Pons (tissue), 1 donor: ENCODE measurements around the gene CA7.

Source experiments
- DNase-seq: peaks from one replicate; pipeline ENCODE4 v3.0.0-alpha.2; 2016; ENCODE audit warnings: low spot score

The CA7 gene

DNA sequence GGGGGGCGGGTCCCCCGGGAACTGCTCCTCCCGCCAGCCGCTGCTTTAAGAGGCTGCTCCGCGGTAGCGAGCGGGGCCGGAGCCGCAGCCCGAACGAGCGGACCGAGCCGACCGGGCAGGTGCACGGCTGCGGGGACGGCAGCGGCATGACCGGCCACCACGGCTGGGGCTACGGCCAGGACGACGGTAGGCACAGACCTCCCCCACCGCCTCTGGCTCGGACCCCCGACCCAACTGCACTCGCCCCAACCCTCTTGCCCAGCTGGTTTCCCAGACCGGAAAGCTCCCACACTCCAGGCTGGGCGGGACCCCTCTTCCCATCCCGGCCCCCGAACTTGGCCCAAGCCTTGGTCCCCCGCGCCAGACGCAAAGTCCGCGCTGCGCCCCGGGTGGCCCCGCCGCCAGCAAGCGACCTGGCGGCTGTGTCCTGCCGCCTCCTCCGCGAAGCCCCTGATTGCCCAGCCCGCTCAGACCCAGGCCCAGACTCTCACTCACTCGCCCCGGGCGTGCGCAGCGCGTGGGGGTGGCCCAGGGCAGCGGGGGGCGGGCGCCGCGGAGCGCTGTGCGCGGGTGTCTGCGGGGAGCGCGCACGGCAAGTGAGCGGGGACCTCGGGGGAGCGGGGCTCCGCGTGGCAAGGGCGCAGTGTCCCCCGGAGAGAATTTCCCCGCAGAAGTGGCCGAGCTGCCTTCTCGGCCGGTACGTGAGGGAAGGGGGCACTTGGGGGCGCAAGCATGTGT is at the start of gene CA7:
CA7 (plus strand) TSS at position 73 of the 738 bp plus-strand sequence; CDS start at position 147, 74 bp downstream.
- no peak for DNase-seq

DNA sequence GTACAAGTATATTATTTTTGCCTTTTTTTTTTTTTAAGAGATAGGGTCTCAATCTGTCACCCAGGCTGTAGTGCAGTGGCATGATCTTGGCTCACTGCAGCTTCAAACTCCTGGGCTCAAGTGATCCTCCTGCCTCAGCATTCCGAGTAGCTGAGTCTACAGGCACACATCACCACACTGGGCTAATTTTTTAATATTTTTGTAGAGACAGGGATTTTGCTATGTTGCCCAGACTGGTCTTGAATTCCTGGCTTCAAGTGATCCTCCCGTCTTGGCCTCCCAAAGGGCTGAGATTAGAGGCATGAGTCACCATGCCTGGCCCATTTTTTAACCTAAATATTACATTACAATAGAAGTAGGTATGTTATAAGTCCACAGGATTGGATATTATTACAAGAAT is 46.1 kb upstream of the CA7 start:
- no peak for DNase-seq

DNA sequence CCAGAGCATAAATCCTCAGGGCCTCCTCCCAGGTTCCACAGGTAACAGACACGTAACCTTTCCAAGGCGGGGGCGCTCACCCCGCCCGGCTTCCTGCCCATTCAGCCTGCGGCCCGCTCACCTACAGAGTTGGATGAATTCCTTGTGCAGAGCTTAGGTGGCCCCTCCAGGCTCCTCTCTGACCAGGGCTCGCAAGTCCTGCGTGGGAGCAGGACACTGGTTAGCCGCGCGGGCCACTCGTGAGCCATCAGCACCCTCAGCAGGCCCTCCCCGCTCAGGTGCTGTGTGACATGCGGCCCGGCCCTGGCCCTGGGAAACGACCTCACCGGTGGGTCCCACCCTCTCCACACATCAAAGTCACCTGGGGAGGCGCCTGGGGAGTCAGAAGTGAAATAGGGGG is 43.4 kb upstream of the CA7 start:
- no peak for DNase-seq

DNA sequence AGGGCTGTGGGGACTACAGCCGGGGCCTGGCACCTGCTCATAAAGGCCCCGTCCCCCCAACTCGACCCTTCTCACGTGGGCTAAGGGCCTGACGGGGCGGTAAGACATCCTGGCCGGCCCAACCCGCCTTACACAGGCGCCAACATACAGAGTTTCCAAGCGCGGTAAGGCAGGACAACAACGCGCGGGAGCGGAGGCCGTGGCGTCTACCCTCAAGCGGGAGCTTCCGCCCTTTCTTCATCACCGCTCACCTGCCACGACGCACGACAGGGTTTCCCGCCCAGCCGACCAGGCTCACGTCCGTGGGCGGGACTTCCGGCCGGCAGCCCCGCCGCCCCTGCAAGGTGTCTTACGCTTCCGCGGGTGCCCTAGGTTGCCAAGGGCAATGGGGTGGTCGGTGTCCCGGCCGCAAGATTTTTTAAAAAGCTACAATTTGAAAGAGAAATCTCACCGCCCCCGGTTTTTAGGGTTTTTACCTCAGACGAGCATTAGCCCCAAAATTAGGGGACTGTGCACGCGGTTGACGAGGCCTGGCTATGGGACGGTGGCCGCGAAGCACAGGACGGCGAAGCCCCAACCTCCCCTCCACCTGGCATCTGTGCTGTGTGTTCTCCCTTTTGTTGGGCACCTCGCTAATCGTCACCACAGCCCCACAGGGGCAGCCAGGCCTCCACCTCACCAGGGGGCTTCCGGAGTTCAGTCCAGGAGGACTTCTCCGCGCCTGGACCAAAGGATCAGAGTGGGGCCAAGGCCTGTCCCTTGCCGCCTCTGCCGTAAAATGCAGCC is 42.7 kb upstream of the CA7 start, which contains the start of gene TERB1:
TERB1 (minus strand) TSS at position 265 of the 786 bp plus-strand sequence. CDS start 4,786 bp downstream, outside the sequence.
- no peak for DNase-seq

DNA sequence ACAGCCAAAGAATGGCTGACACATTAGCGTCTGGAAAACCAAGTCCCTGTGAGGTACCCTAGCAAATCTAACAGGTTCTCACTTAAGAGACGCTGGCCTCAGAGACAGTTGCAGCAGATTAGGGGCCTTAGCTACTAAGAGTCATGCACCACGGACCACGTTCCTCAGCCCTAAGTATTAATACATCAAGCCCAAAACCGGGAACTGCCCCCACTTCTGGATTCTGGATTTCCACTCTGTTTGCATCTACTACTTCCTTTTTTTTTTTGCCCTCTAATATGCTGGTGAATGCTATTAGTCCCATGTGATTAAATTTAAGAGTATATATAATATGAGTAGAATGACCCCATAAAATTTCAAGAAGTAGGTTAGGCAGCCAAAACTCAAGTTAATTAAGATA is 42.1 kb upstream of the CA7 start:
- no peak for DNase-seq

DNA sequence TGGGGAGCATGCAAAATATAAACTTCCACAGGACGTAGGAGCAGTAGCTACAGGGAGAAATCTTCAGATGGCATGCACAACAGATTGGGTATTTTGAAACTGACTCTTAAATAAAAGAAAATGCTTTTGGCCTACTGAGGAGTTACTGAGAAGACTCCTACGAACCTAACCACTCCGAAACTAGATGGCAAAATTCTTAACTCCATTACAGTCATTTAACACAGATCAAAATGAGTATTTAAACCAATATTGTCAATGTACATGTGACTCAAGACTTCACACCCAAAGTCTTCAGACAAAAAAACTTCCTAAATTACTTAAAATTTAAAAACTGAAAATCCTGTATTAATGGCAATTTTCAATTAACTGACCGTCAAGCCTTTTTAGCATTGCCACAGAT is 34.4 kb upstream of the CA7 start:
- DNase-seq: no peak

DNA sequence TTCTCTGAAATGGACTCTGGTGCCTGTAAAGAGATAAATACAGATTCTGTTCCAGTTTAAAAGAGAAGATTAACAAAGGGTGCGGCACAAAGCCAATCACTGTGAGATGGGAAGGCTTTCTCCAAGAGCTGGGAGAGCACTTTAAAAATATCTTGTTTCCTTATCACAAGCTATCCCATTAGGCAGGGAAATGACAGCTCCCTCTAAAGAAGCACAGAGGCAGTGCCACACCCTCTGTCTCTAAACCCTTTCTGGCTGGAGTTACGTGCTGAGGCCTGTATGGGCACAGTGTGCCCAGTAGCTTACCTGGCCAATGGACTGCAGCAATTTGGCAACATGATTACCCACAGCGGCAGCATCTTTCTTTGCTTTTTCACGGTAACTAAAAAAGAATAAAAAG is 33.8 kb upstream of the CA7 start:
- no peak for DNase-seq

DNA sequence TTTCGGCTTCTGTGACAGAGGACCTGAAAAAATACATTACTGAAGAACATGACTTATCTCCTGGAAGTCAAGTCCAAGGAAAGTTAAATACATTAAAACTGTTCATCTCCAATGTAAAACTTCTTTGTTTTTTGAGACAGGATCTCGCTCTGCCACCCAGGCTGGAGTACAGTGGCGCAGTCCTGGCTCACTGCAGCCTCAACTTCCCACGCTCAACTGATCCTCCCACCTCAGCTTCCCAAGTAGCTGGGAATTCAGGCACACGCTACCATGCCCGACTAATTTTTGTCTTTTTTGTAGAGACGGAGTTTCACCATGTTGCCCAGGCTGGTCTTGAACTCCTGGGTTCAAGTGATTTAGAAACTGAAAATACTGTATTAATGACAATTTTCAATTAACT is 33.2 kb upstream of the CA7 start:
- DNase-seq: no peak

DNA sequence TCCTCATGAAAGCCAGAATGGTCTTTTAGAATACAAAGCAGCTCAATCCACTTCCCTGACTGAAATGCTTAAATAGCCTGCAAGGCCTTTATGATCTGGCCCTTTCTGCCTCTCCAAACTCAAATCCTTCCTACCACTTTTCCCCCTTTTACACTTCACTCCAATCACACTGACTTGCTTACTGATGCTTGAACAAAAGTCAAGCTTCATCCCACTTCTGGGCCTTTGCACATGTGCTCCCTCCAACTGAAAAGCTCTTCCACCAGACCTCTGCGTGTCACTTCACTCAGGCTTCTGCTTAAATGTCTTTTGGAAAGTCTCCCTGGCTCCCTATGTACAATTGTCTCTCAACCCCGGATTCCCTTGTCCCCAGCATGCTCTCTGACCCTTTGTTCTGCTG is 29.5 kb upstream of the CA7 start:
- DNase-seq: no peak

DNA sequence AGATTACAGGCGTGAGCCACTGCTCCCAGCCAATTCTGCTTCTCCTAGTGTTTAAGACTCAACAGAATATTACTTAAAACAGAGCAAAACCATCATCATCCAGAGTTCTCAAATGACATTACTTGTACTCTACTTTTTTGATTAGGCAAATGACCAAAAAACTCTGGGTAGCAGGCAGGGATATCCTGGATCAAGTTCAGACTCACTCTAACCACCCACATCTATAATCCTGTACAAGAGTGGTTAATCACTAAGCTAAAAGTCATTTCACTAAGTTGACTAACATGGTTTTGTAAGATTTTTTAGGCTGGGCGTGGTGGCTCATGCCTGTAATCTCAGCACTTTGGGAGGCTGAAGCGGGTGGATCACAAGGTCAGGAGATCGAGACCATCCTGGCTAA is 20.2 kb upstream of the CA7 start:
- no peak for DNase-seq

DNA sequence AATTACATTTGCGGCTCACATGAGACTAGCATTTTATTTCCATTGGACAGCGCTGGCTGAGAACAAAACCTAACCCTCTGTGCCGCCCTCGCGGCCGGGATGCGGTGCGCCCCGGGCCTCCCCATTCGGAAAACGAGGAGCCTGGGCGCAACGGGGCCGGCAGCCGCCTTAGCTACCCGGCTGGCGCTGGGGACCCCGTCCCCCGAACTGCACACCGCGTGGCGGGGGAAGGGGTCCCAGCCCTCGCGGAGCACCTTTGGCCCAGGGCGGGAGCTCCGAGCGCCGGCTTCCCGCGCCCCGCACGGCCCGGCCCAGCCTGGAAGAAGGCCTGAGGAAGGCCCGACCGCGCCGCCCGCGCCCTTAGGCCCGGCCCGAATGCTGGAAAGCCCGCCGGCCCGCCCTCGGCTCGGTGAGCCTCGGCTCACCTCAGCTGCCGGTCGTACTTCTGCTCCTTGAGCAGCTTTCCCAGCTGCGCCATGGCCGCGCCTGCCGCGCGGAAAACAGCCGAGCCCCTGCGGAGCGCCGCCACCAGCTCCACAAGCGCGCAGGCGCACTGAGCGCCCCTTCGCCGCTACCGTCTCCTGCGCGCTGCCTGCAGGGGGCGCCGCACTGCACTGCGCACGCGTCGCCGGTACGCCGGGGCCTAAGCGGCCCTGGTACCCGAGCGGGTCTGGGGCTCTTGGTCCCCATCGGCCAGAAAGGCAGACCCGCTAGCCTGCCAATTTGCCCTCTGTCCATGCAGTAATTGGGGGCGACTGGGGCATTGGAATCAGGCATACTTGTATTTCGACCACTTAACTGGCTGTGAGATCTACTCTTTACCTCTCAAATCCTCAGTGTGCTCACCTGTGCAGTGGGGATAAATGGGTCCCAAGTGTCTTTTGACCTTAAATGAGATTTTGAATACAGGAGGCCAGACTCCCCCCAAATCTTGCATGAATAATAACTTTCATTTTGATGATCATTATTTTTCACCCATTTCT is 13.5 kb upstream of the CA7 start, which contains the start of gene NAE1:
NAE1 (minus strand) TSS at position 555 of the 983 bp plus-strand sequence; CDS start at position 478, 77 bp downstream.
- DNase-seq: peak; percentile 83

DNA sequence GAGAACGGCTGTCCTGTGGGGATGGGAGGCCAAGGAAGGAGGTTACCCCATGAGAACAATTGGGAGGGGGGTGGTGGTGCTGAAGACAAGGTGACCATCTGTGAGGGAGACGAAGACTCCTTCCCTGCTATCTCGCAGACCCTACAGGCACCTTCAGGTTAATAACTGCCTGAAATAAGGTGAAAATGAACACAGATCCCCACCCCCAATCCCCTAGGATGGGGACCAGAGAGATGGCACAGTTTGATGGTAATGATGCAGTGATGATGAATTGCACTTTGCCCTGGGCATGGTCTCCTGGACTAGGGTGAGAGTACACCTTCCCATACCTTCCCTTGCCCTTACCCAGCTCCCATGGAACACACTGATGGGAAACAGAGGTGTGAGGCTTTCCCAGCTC is 12.0 kb upstream of the CA7 start:
- no peak for DNase-seq

DNA sequence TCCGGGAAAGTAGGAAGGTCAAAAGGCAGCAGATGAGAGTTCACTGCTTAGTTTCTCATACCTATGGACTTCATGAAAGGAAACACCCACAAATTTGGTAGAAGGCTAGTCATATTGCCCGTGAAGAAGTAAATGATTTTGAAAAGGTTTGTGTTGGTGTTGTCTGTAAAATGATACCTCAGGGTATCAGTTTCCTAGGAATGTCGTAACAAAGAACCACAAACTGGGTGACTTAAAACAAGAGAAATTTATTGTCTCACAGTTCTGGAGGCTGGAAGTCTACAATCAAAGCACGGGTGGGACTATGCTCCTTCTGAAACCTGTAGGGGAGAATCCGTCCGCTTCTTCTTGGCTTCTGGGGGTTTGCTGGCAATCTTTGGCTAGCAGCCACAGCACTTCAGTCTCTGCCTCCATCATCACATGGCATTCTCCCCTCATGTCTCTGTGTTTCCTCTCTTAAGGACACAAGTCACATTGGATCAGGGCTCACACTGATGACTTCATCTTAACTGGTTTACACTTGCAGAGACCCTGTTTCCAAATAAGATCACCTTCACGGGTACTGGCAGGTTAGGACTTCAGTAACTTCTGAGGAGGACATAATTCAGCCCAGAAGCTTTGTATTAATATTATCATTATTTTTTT is 11.4 kb upstream of the CA7 start:
- DNase-seq: no peak

DNA sequence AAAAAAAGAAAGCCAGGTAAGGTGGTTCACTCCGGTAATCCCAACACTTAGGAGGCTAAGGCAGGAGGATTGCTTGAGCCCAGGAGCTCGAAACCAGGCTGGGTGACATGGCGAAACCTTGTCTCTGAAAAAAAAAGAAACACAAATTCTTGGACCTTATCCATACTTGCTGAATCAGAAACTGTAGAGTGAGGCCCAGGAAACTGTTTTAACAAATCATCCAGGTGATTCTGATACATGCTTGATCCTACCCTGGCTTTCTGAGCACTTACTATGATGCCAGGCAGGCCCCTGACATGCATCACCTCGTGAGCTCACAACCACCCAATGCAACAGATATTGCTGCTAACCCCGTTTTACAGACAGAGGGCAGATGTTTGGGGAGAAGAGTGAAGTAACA is 9.5 kb upstream of the CA7 start:
- DNase-seq: no peak

DNA sequence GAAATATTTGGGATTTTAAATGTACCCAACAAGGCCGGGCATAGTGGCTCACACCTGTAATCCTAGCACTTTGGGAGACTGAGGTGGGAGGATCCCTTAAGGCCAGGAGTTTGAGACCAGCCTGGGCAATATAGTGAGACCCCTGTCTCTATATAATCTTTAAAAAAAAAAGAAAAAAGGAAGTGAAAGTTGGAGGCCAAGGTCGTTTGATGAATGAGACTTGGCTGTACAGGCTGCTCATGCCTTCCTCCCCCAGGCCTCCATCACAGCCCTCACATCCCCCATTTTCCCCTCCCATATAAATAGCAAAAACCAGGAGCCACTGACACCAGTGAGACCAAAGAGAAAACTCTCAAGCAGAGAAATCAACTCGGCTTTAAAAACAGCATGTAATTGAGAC is 3.3 kb upstream of the CA7 start:
- DNase-seq: no peak

DNA sequence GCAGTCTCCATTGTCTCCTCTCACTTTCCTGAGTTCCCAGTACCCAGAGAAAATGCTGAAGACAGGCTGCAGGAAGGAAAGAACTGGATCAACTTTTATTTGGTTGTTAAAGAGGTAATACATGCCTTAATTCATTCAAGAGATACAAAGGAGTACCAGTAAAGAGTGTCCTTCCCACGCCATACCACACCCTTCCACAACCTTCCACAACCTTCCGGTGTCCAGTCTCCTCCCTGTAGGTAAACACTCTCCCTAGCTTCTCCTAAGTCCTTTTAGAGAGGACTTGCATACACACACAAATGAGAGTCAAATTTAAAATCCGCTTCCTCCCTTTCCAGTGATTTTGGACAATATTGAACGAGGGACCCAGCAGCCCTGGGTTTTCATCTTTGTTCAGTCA is 2.8 kb upstream of the CA7 start:
- DNase-seq: no peak

DNA sequence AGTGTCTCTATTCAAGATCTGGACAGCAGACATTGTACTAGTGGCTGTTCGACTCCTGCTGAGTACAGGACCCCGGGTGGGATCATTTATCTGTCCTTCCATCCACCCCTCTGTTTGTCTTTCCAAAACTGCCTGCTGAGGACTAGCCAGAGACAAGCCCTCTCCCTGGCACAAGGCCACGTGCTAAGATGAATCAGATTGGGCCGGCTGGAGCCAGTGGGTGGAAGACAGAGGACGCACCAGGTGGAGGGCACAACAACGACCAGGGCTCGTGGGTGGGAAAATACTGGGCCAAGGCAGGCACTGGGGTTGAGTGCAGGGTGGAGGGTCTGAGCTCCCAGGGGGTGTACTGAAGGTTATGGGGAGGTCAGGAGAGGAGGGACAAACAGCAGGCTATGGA is 1.4 kb upstream of the CA7 start:
- no peak for DNase-seq

DNA sequence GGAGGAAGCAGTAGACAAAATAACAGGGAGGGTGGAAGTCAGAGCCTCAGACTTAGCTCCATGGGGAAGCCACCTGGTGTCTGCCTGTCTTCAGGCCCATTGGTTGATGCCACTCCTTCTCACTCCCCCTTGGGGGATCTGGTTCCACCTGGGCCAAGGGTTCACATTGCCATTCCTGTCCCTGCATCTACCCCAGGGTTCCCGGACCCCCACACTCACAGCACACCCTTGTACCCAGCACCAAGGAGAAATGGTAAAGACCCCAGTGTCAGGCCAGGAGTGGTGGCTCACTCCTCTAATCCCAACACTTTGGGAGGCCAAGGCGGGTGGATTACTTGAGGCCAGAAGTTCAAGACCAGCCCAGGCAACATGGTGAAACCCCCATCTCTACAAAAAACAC is 1.0 kb upstream of the CA7 start:
- DNase-seq: no peak

DNA sequence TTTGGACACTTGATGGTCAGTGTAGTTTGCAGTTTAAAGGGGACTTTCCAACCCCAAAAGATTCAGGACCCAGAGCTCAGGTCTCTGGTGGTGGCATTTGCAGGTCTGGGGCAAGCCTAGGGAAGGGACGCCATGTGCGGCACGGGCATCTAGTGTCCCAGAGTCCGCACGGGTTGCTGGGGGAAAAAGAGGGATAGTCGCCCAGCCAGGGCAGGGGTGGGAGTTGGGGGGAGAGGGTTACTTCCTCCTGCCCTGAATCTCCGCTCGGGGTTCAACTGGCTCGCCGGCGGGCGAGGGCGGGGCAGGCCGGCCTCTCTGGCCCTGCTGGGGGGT is 239 bp upstream of the CA7 start:
- DNase-seq: no peak

DNA sequence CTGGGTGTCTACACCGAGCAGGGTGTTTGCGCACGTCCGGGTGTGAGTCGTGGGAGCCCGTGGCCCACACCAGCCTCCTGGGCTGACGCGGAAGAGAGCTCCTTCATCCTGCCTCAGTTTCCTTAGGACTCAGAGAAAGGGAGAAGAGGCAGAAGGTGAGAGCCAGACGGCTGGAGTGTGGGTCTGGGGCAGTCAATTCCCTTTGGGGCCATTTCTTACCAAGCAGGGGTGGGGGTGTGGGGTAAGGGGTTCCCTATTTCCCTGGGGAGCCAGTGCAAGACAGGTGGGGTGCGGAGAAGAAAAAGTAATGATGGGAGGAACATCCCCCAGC is 831 bp downstream of the CA7 start:
- DNase-seq: no peak

DNA sequence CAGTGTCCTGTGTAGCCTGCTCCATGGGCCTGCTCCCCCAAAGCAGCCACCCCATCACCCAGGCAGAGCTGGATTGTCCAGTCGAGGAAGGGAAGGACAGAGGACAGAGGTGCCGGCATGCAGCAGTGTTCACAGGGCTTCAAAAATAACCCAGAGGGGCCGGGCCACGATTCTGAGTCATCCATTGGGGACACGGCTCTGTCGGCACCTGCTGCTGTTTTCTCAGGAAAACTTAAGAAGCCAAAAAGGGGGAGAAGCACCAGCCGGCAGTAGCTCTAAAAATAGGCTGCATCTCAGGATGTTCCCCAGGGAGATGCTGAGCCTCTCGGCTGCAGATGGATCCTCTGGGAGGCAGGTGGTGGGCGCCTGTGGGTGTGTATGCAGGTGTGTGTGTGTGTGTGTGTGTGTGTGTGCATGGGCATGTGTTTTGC is 1.6 kb downstream of the CA7 start:
- DNase-seq: no peak

DNA sequence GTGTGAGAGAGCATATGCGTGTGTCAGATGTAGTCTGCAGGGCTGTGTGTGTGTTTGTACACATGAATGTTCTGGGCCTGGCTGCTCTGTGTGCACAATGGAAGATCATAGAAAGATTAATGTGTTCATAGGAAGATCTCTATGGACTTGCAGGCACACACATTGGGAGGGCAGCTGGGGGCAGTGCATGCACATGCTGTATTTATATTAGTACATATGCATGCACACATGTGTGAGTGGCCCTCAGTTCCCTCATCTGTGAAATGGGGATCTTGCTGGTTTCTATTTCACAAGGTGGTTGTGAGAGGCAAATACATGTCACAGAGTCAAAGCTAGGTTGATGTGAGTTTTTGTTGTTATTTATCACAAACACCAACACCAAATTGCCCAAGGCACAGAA is 2.1 kb downstream of the CA7 start:
- no peak for DNase-seq
